Left lung (tissue), 10 donors: ENCODE data around the gene HOXD11. TPM values are rescaled to one million over a fixed set of nuclear protein-coding genes. Genes with fewer than 3 reads are reported as not detected.

Experiments
- ATAC-seq: fragments of 200-7000 bp; cut with Tn5 transposase; one replicate; pipeline ENCODE4 v1.9.1; 2020; ENCODE audit warnings: moderate library complexity
- DNase-seq, 4 donors: peaks; one replicate each; pipeline ENCODE4 v3.0.0-alpha.2; 2013 to 2020
- H3K27ac ChIP-seq, 2 donors: fragments of 200-600 bp; sonication (generic) in 1 of 2; one replicate each; pipeline versions ENCODE4 v1.5.0 to v1.8.0; 2020 to 2021
- H3K27me3 ChIP-seq, 2 donors: fragments of 200-600 bp; sonication (generic) in 1 of 2; one replicate each; pipeline versions ENCODE4 v1.5.0 to v1.8.0; 2020 to 2021
- H3K36me3 ChIP-seq, 2 donors: fragments of 200-600 bp; sonication (generic) in 1 of 2; one replicate each; pipeline versions ENCODE4 v1.5.0 to v1.8.0; 2020 to 2021
- H3K4me1 ChIP-seq, 2 donors: fragments of 200-600 bp; one replicate each; pipeline ENCODE4 v1.8.0; 2021
- H3K4me3 ChIP-seq, 2 donors: fragments of 200-600 bp; sonication (generic) in 1 of 2; one replicate each; pipeline versions ENCODE4 v1.5.0 to v1.8.0; 2020 to 2021; ENCODE audit warnings: mild to moderate bottlenecking in 1 of 2
- H3K9me3 ChIP-seq, 2 donors: fragments of 200-600 bp; sonication (generic) in 1 of 2; one replicate each; pipeline versions ENCODE4 v1.5.0 to v1.8.0; 2020 to 2021
- intact Hi-C, 2 donors: fragments of 100-400 bp; cut with DNase I; formaldehyde crosslinking; loops; one replicate each; pipeline versions ENCODE4 v1.11.2 to v1.14.2; 2022
- polyA plus RNA-seq, 6 donors: library from polyadenylated mRNA; unstranded; fragments of 120-200 nt; gene quantifications; one replicate each; pipeline ENCODE4 v1.2.1, GENCODE V29; 2013; ENCODE audit not compliant: insufficient read length in 6 of 6
- total RNA-seq, 2 donors: library from RNA; stranded (reverse); fragmentation: NEBNext Ultra II Directional; extraction: Animal tissue kit (Norgen Biotek cat#: 25700); gene quantifications; one replicate each; pipeline ENCODE4 v1.2.1, GENCODE V29; 2021
- TF ChIP-seq, protein P1 (sequence below), 2 donors: fragments of 200-600 bp; sonication (generic) in 1 of 2; IDR thresholded peaks; one replicate each; pipeline versions ENCODE4 v1.5.0 to v1.8.0; 2021; ENCODE audit warnings: antibody characterized with exemption in 2 of 2
- donor health status: DM: no; HTN: yes; CAD: no.
- donor health status: DM: no; HTN: no; CAD: no.

The HOXD11 gene
- total and polyA plus RNA-seq, 8 donors = 0.21 to 0.51 (median 0.25) TPM; not detected in 5

DNA sequence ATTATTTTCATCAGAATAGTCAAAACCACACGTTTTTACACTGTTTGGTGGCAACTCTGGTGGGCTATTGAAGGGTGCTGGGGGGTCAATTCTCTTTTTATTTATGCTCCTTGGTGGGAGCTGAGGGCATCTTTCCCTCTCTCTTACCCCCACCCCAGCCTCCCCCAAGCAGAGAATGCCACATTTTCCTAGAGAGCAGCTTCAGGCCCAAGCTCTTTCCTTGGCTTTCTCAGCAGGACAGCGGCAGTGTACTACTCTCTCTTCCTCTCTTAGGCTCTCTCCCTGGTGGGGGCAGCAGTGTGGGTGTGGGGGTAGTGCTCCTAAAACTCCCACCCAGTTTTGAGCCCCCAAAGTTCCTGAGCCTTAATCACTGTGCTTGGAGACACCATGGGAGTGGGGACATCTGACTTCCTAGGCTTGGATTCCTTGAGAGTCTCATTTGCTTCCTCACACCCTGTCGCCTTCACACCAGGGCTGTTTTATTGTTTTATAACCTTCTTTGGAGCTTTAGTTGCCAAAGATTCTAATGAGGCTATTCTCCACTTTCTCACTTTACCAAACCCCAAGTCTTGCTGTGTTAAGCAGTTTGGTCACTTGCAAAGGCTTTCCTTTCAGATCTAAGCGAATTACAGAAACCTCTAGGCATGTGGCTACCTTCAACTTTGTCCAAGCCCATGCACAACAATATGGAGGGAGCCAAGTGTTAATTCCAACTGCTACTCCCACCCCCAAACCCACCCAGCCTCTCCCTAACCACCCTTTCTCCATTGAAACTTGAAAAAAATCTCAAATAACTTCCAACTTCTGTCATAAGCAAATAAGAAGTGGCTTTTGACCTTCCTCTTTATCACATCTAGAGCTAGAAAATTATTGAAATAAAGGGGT lies 38.2 kb downstream of the HOXD11 start:
- DNase-seq (no peak), ATAC-seq (no peak)
- TF ChIP-seq, protein P1, sequence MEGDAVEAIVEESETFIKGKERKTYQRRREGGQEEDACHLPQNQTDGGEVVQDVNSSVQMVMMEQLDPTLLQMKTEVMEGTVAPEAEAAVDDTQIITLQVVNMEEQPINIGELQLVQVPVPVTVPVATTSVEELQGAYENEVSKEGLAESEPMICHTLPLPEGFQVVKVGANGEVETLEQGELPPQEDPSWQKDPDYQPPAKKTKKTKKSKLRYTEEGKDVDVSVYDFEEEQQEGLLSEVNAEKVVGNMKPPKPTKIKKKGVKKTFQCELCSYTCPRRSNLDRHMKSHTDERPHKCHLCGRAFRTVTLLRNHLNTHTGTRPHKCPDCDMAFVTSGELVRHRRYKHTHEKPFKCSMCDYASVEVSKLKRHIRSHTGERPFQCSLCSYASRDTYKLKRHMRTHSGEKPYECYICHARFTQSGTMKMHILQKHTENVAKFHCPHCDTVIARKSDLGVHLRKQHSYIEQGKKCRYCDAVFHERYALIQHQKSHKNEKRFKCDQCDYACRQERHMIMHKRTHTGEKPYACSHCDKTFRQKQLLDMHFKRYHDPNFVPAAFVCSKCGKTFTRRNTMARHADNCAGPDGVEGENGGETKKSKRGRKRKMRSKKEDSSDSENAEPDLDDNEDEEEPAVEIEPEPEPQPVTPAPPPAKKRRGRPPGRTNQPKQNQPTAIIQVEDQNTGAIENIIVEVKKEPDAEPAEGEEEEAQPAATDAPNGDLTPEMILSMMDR (IDR thresholded peaks at IDR 0.05) = no peak
- H3K4me1 ChIP-seq = peaks cover 0 to 6% of the 10 kb centered on the region in 2 donors
- H3K4me3 ChIP-seq = no peak overlapping the region
- no peak overlapping the region for H3K27ac ChIP-seq
- intact Hi-C loops = loop anchor here in 1 of 2 donors (10.0 kb wide), 1 partner anchor 309 kb away; no protein-coding TSS in a partner anchor
- no peaks in the 10 kb centered on the region for H3K9me3 ChIP-seq
- no peaks in the 10 kb centered on the region for H3K36me3 ChIP-seq
- H3K27me3 ChIP-seq = peaks cover 69 to 100% of the 10 kb centered on the region in 2 donors

DNA sequence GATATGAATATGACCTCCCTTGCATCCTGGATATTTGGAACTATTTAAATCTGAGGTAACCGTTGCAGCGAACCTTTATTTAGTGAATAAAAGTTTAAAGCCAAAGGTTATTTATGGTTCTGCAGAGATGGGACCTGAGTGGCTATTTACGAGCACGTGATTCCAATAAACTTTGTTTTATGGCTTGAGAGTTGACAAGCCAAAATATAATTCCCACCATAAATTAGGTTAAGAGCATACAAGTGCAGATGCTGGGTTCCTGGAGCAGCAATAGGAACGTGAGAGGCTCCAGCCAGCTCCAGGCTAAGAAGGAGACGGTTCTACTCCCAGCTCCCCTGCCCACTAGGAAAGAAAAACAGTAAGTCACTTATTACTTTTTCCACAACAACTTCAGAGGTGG lies 39.0 kb downstream of the HOXD11 start:
- intact Hi-C loops = loop anchor here in 1 of 2 donors (10.0 kb wide), 1 partner anchor 309 kb away; no protein-coding TSS in a partner anchor
- no peaks in the 10 kb centered on the region for H3K36me3 ChIP-seq
- H3K9me3 ChIP-seq = no peaks in the 10 kb centered on the region
- no peaks in the 10 kb centered on the region for H3K4me1 ChIP-seq
- H3K27ac ChIP-seq = no peak overlapping the region
- TF ChIP-seq, protein P1 (IDR thresholded peaks at IDR 0.05) = no peak
- no peak overlapping the region for H3K4me3 ChIP-seq
- DNase-seq (no peak), ATAC-seq (no peak)
- peaks cover 71 to 100% of the 10 kb centered on the region in 2 donors for H3K27me3 ChIP-seq

DNA sequence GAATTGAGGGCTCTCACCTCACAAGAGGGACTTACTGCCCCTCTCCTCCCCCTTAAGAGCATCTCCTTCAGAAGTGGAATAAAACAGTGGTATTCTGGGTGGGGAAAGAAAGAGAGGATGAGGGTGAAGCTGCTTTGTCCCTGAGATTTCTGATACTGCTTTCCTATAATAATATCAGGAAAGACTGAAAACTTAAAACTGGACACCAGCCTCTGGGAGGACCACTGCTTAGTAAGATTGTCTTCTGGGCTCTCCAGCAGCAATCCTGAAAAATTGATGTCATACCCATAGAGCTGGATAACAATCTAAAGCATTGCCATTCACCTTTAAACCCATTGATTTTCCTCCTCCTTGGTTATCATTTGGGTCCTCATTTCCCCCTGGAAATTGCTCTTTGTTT lies 39.6 kb downstream of the HOXD11 start:
- no peak overlapping the region for H3K27ac ChIP-seq
- TF ChIP-seq, protein P1 (IDR thresholded peaks at IDR 0.05) = no peak
- H3K9me3 ChIP-seq = no peaks in the 10 kb centered on the region
- ATAC-seq (no peak), DNase-seq (no peak)
- H3K36me3 ChIP-seq = no peaks in the 10 kb centered on the region
- intact Hi-C loops = loop anchor here in 1 of 2 donors (10.0 kb wide), 1 partner anchor 308 kb away; no protein-coding TSS in a partner anchor
- H3K27me3 ChIP-seq = peaks cover 71 to 100% of the 10 kb centered on the region in 2 donors
- H3K4me1 ChIP-seq = no peaks in the 10 kb centered on the region
- no peak overlapping the region for H3K4me3 ChIP-seq

DNA sequence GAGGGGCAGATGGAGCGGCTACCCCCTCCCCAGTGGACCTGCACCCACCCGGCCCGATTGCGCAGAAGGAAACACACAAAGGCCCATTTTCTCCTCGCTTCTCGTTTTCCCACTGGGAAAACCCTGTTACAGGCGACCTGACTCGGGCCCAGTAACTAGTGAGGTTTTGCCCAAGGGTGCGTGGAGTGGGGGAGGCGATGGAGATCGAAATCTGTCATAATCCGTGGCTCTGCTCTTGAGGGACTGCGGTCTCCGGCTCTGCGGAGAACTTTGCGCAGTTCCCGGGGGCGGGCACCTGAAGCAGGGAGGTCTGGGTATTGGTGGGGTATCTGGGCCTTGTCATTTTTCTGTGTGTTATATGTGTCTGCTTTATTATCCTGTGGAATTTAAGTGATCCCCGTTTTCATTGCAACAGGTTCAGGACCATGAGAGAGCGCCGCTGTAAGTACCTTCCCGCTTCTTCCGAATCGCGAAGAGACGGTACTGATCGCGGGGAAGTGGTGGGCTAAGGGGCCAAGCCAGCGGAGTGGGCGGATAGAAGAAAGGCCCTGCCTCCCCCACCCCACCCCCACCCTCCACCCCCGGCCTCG lies 40.2 kb downstream of the HOXD11 start:
- H3K27ac ChIP-seq = no peak overlapping the region
- no peaks in the 10 kb centered on the region for H3K36me3 ChIP-seq
- H3K27me3 ChIP-seq = peaks cover 77 to 100% of the 10 kb centered on the region in 2 donors
- TF ChIP-seq, protein P1 (IDR thresholded peaks at IDR 0.05) = no peak
- DNase-seq = no peak
- H3K4me1 ChIP-seq = no peaks in the 10 kb centered on the region
- intact Hi-C loops = loop anchor here in 1 of 2 donors (10.0 kb wide), 1 partner anchor 307 kb away; no protein-coding TSS in a partner anchor
- ATAC-seq = no peak
- H3K9me3 ChIP-seq = no peaks in the 10 kb centered on the region
- H3K4me3 ChIP-seq = no peak overlapping the region
